Measurements from ENCODE around the gene PLGRKT. TPM values are rescaled to one million over a fixed set of nuclear protein-coding genes. Genes with fewer than 3 reads are reported as not detected.
A peak's percentile ranks its signal among the peaks of the same experiment; 100 is the strongest.

The PLGRKT gene, protein sequence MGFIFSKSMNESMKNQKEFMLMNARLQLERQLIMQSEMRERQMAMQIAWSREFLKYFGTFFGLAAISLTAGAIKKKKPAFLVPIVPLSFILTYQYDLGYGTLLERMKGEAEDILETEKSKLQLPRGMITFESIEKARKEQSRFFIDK
- 10 to 100 TPM in 3 of 4 donors, 1 to 10 TPM in 1; 6.9 to 18.5 (median 13.4) TPM for total RNA-seq

DNA sequence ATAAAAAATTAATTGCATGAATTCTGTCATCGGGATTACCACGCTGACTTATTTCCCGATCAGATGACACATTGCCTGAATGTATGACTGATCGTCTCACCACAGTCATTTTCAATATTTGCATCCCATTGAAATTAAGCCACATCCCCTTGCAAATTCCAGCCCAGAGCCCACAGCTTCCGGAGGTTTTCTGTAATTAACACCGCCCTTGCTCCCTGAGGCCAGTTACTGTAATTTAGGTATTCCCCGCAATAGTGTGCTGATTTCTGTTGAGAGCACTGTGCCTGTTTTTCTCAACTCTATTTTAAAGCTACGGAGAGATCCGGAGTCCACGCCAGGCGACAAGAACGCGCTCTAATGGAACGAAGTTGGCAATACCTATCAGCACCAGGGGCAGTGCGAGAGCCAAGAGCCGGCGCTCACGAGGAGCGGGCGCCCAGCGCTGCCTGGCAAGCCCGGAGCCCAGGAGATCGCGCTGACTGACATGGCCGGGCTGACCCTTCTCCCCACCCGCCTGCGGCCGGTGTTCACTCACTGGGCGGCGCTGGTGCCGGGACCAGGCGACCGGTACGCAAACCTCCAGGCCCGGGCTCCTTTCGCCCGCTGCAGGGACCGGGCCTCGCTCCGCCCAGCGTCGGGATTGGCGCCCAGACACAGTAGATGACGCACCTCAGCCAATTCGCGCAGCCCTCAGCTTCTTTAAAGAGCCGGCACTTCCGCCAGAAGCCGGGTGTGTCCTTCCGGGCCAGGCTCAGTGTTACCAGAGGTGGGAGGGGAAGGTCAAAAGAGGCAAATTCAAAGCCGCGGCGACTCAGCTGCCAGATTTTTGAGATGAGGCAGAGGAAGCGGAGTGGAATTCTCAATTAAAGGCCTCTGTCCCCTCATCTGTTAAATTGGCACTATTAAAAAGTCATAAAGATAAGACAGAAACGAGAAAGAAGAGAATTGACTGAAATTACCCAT lies at the start of gene PLGRKT:
PLGRKT (minus strand) TSS at position 672 of the 963 bp plus-strand sequence. CDS start 5,948 bp downstream, outside the sequence.
- no peaks in the 10 kb centered on the region for H3K27me3 ChIP-seq
- no peaks in the 10 kb centered on the region for H3K9me3 ChIP-seq
- peaks cover 19% of the 10 kb centered on the region for H3K4me1 ChIP-seq
- H3K36me3 ChIP-seq: peaks cover 18% of the 10 kb centered on the region
- peak; percentile 96 to 97 for DNase-seq (ENCODE audit: low spot score in 2 of 2)
- TF ChIP-seq, protein P1, sequence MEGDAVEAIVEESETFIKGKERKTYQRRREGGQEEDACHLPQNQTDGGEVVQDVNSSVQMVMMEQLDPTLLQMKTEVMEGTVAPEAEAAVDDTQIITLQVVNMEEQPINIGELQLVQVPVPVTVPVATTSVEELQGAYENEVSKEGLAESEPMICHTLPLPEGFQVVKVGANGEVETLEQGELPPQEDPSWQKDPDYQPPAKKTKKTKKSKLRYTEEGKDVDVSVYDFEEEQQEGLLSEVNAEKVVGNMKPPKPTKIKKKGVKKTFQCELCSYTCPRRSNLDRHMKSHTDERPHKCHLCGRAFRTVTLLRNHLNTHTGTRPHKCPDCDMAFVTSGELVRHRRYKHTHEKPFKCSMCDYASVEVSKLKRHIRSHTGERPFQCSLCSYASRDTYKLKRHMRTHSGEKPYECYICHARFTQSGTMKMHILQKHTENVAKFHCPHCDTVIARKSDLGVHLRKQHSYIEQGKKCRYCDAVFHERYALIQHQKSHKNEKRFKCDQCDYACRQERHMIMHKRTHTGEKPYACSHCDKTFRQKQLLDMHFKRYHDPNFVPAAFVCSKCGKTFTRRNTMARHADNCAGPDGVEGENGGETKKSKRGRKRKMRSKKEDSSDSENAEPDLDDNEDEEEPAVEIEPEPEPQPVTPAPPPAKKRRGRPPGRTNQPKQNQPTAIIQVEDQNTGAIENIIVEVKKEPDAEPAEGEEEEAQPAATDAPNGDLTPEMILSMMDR (IDR thresholded peaks at IDR 0.05): no peak
- TF ChIP-seq POLR2A (IDR thresholded peaks at IDR 0.05) (peak; percentile 47 to 88), POLR2AphosphoS5 (IDR thresholded peaks at IDR 0.05) (peak; percentile 48 to 56 (median 51)), EP300 (IDR thresholded peaks at IDR 0.05) (no peak)
- H3K27ac ChIP-seq: peak within 1 kb of the TSS; percentile 96
- peak within 1 kb of the TSS; percentile 67 for H3K4me3 ChIP-seq
- WGBS: 0% methylated on average over 38 of the region's 55 CpGs

DNA sequence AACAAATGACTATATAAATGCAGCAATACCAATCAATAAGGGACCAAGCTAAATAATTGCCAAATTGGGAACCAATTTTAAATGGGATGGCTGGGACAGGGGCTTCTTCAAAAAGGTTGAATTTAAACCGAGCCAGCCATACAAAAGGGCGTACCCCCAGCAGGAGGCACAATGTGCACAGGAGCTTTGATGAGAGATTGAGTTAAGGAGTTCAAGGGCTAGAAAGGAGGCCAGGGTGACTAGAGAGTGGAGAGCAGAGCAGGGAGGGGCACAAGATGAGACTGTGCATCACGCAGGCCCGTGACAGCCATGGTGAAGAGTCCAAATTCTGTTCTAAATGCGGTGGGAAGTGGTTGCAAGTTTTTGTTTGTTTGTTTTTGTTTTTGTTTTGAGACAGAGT lies 49.3 kb upstream of the PLGRKT start:
- no peaks in the 10 kb centered on the region for H3K9me3 ChIP-seq
- H3K27me3 ChIP-seq: no peaks in the 10 kb centered on the region
- H3K4me1 ChIP-seq: no peaks in the 10 kb centered on the region
- TF ChIP-seq EP300 (IDR thresholded peaks at IDR 0.05) (no peak), POLR2A (IDR thresholded peaks at IDR 0.05) (no peak), POLR2AphosphoS5 (IDR thresholded peaks at IDR 0.05) (no peak)
- TF ChIP-seq, protein P1 (IDR thresholded peaks at IDR 0.05): no peak
- DNase-seq (ENCODE audit: low spot score in 2 of 2): no peak
- H3K4me3 ChIP-seq: no peak overlapping the region
- WGBS: 91% methylated on average over 5 of the region's 5 CpGs
- no peak overlapping the region for H3K27ac ChIP-seq
- H3K36me3 ChIP-seq: no peaks in the 10 kb centered on the region

DNA sequence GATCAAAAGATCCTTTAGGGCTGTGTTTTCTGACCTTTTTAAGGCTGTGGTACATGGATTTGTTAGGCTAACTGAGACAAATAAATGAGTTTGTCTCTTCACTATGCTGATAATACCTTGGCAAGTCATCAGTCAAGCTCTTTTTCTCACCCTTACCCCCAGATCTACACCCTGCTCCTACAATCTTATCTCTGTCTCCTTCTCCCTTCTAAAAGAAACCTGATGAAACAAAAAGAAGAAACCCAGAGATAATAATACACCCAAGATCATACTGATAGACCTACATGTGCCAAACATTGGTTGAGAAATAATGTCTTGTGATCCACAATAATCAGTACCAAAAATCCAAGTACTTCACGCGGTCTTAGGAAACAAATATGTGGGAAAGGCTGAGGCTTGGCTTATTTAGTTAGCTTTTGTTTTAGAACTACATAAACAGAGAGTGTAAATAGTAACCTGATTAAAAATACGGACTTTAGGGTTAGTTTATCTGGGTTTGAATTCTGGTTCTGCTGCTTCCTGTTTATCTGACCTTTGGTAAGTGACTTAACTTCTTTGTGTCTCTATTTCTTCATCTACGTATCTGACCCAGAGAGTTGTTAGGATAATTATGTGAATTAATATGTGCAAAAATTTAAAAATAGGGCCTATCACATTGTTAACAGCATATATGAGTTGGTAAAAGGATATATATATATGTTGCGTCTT lies 47.8 kb upstream of the PLGRKT start:
- no peaks in the 10 kb centered on the region for H3K4me1 ChIP-seq
- 86% methylated on average over 5 of the region's 5 CpGs for WGBS
- H3K36me3 ChIP-seq: no peaks in the 10 kb centered on the region
- no peak for DNase-seq (ENCODE audit: low spot score in 2 of 2)
- H3K9me3 ChIP-seq: no peaks in the 10 kb centered on the region
- H3K27me3 ChIP-seq: no peaks in the 10 kb centered on the region
- no peak overlapping the region for H3K4me3 ChIP-seq
- TF ChIP-seq POLR2AphosphoS5 (IDR thresholded peaks at IDR 0.05) (no peak), EP300 (IDR thresholded peaks at IDR 0.05) (no peak), POLR2A (IDR thresholded peaks at IDR 0.05) (no peak)
- TF ChIP-seq, protein P1 (IDR thresholded peaks at IDR 0.05): no peak
- no peak overlapping the region for H3K27ac ChIP-seq

DNA sequence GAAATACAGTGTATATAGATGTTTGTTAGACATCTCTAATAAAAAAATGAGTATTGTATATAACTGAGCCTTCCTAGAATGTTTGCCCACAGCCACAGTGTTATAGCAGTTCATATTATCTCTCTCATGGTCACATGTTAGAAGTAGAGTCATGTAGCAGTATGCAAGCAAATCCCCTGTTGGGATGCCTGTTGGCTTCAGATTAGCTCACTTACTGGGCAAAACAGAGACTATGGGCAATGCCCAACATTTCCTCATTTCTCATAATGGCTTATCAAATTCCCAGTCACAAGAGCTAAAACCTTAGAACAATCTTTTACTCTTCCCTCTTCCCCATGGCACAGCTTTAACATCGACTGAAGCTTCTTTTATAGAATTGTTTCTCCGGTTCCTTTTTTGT lies 45.6 kb upstream of the PLGRKT start:
- no peak overlapping the region for H3K27ac ChIP-seq
- H3K4me1 ChIP-seq: no peaks in the 10 kb centered on the region
- no peaks in the 10 kb centered on the region for H3K36me3 ChIP-seq
- DNase-seq (ENCODE audit: low spot score in 2 of 2): no peak
- H3K27me3 ChIP-seq: no peaks in the 10 kb centered on the region
- no peak overlapping the region for H3K4me3 ChIP-seq
- H3K9me3 ChIP-seq: no peaks in the 10 kb centered on the region
- TF ChIP-seq POLR2A (IDR thresholded peaks at IDR 0.05) (no peak), EP300 (IDR thresholded peaks at IDR 0.05) (no peak), POLR2AphosphoS5 (IDR thresholded peaks at IDR 0.05) (no peak)
- TF ChIP-seq, protein P1 (IDR thresholded peaks at IDR 0.05): no peak
- 95% methylated on average over 2 of the region's 2 CpGs for WGBS
